Measurements from ENCODE around the gene BACE1. TPM values are rescaled to one million over a fixed set of nuclear protein-coding genes. Genes with fewer than 3 reads are reported as not detected.
A peak's percentile ranks its signal among the peaks of the same experiment; 100 is the strongest.

BACE1 gene
- polyA plus RNA-seq, 1 of the 3 experiments (the other 2 are of a cell fraction), result 37.8 TPM

- POLR2A ChIA-PET, result interaction anchor here (0.7 kb wide), 1 partner anchor 1584 kb away, joined by 4 read pairs; no protein-coding TSS in a partner anchor
- Histone ChIP-seq H3K36me3 (replicated peaks in 1 of 2; ENCODE audit: control insufficient read depth in 1 of 2, insufficient read depth in 2 of 2, low read length in 1 of 2) (peaks cover 46 to 49% of the 10 kb centered on the region in 2 experiments), H3K9me3 (no peaks in the 10 kb centered on the region), H3K4me1 (ENCODE audit: control insufficient read depth in 1 of 2, insufficient read depth in 2 of 2, low read depth in 1 of 2, low read length in 1 of 2) (peaks cover 0 to 23% of the 10 kb centered on the region in 2 experiments; a peak in 2 of 4 replicates), H2AFZ (ENCODE audit: low read depth) (no peak overlapping the region), H3K27ac (ENCODE audit: low read depth in 2 of 2, low read length in 1 of 2) (no peak overlapping the region), H3K9ac (no peak overlapping the region), H3K9me2 (no peaks in the 10 kb centered on the region), H3K4me3 (ENCODE audit: low read depth in 2 of 2, low read length in 1 of 2) (no peak overlapping the region), H3K79me2 (ENCODE audit: insufficient read depth) (no peaks in the 10 kb centered on the region; the same call in none of the 2 replicates), H3F3A (replicated peaks; ENCODE audit: insufficient read depth) (peaks cover 31% of the 10 kb centered on the region), H3K27me3 (ENCODE audit: insufficient read depth) (no peaks in the 10 kb centered on the region), H3K4me2 (no peak overlapping the region), H4K20me1 (ENCODE audit: insufficient read depth) (no peaks in the 10 kb centered on the region; the same call in 1 of the 2 replicates)
- DNase-seq, result no peak
- CTCF ChIA-PET, result no interaction called here
- no peak for TF ChIP-seq JUND (IDR thresholded peaks at IDR 0.05)
- TF ChIP-seq FOXM1 (IDR thresholded peaks at IDR 0.05; ENCODE audit: low read depth), result no peak
- no peak for TF ChIP-seq SIN3A (IDR thresholded peaks at IDR 0.05; ENCODE audit: borderline replicate concordance, low read depth, low read length)
- no peak for TF ChIP-seq REST (IDR thresholded peaks at IDR 0.05; ENCODE audit: low read depth, low read length)
- TF ChIP-seq MEF2A (IDR thresholded peaks at IDR 0.05; ENCODE audit: borderline replicate concordance, low read depth), result no peak
- no peak for TF ChIP-seq EZH2phosphoT487 (IDR thresholded peaks at IDR 0.05; ENCODE audit: borderline replicate concordance, low read depth)
- TF ChIP-seq MAX (IDR thresholded peaks at IDR 0.05; ENCODE audit: low read depth), result no peak
- no peak for TF ChIP-seq GATA2 (CRISPR knock-in tag; IDR thresholded peaks at IDR 0.05)
- no peak for TF ChIP-seq ELF1 (IDR thresholded peaks at IDR 0.05)
- TF ChIP-seq RFX5 (IDR thresholded peaks at IDR 0.05; ENCODE audit: low read length), result no peak
- no peak for TF ChIP-seq CHD2 (IDR thresholded peaks at IDR 0.05; ENCODE audit: low read length, partially characterized antibody)
- WGBS (ENCODE audit: low lambda C conversion rate), result 93% methylated on average over 3 of the region's 3 CpGs
Observed at GRCh38 chr11:117282956-117283355, 33.1 kb downstream of the BACE1 start.

- Histone ChIP-seq H3K4me2 (peak overlapping the region; percentile 65), H3K9me2 (no peaks in the 10 kb centered on the region), H3F3A (replicated peaks; ENCODE audit: insufficient read depth) (peaks cover 31% of the 10 kb centered on the region), H3K27ac (ENCODE audit: low read depth in 2 of 2, low read length in 1 of 2) (peak overlapping the region in 1 of 2 experiments; percentile 86; a peak in 2 of 4 replicates), H3K79me2 (ENCODE audit: insufficient read depth) (peaks cover 3% of the 10 kb centered on the region), H3K36me3 (replicated peaks in 1 of 2; ENCODE audit: control insufficient read depth in 1 of 2, insufficient read depth in 2 of 2, low read length in 1 of 2) (peaks cover 39 to 46% of the 10 kb centered on the region in 2 experiments), H4K20me1 (ENCODE audit: insufficient read depth) (no peaks in the 10 kb centered on the region; the same call in 1 of the 2 replicates), H3K4me1 (ENCODE audit: control insufficient read depth in 1 of 2, insufficient read depth in 2 of 2, low read depth in 1 of 2, low read length in 1 of 2) (peaks cover 0 to 24% of the 10 kb centered on the region in 2 experiments; a peak in 2 of 4 replicates), H3K27me3 (ENCODE audit: insufficient read depth) (no peaks in the 10 kb centered on the region), H2AFZ (ENCODE audit: low read depth) (no peak overlapping the region), H3K4me3 (ENCODE audit: low read depth in 2 of 2, low read length in 1 of 2) (no peak overlapping the region), H3K9me3 (no peaks in the 10 kb centered on the region), H3K9ac (no peak overlapping the region; the same call in 1 of the 2 replicates)
- ChIA-PET POLR2A (no interaction called here), CTCF (no interaction called here)
- no peak for DNase-seq
- TF ChIP-seq CHD2 (IDR thresholded peaks at IDR 0.05; ENCODE audit: low read length, partially characterized antibody), result no peak
- WGBS (ENCODE audit: low lambda C conversion rate), result 96% methylated on average over 7 of the region's 7 CpGs
Observed at GRCh38 chr11:117281869-117282268, 34.2 kb downstream of the BACE1 start.

Measured in SK-N-SH (cell line).